ENCODE results near the gene BAIAP2L1. TPM values are rescaled to one million over a fixed set of nuclear protein-coding genes. Genes with fewer than 3 reads are reported as not detected.
"Not testable (repeated sequence)": the region's sequence is repeated elsewhere in the genome, so short reads cannot be mapped to it uniquely, and the experiment has no call there.

BAIAP2L1 gene, protein sequence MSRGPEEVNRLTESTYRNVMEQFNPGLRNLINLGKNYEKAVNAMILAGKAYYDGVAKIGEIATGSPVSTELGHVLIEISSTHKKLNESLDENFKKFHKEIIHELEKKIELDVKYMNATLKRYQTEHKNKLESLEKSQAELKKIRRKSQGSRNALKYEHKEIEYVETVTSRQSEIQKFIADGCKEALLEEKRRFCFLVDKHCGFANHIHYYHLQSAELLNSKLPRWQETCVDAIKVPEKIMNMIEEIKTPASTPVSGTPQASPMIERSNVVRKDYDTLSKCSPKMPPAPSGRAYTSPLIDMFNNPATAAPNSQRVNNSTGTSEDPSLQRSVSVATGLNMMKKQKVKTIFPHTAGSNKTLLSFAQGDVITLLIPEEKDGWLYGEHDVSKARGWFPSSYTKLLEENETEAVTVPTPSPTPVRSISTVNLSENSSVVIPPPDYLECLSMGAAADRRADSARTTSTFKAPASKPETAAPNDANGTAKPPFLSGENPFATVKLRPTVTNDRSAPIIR
- total RNA-seq (2022) (55.8 and 63.8 TPM in 2 replicates), Bru-seq, nascent RNA (percentile 87 among the genes with signal in this experiment), BruChase-seq, experiment 1, labeled RNA remaining after a 6-hour chase (percentile 81 among the genes with signal in this experiment), BruChase-seq, experiment 2, labeled RNA remaining after a 2-hour chase (percentile 80 among the genes with signal in this experiment)
- long read RNA-seq, transcript BAIAP2L1-201 (14 exons, 3,622 nt), result major isoform, 35 of 66 reads
- long read RNA-seq, partial matches to known transcripts, result 15 of 66 reads
- long read RNA-seq, other reads (novel, unspliced or antisense), result 16 of 66 reads

DNA sequence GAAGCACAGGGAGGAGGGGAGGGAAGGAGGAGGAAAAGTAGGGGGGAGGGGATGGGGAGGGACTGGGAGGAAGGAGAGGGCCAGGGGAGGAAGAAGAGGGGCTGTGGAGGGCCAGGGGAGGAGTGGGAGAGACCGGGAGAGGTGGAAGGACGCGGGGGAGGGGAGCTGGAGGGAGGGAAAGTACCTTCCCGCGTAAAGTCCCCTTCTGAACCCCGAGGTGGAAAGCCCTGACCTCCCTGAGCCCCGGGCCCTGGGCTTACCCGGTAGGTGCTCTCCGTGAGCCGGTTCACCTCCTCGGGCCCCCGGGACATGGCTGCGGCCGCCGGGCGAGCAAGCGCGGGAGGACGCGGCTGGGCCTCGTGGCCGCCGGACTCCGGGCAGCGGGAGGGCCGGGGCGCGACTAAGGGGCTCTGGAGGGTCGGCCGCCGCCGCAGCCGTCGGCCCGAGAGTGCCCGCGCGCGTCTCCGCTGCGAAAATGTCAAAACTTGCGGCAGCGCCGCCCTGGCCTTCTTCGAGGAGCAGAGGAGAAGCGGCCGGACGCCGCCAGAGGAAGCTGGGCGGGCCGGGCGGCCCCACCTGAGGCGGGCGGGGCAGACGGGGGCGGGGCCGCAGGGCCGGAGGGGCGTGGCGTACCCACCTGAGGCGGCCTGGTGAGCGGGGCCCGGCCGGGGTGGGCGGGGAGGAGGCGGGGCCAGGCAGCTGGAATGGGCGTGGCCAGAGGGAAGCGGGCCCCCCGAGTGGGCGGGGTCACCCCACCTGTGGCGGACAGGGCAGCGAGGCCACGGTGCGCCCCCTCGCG lies at the start of gene BAIAP2L1:
Gene BAIAP2L1, minus strand, starts transcription at position 549 of the 799 bp plus-strand sequence. Its CDS starts 238 bp downstream, at position 311.
- DNase-seq, result peak; percentile 97
- no peaks in the 10 kb centered on the region for H3K9me3 Mint-ChIP-seq (ENCODE audit: low read depth, unreplicated experiment)
- intact Hi-C loops (cut with micrococcal nuclease; ENCODE audit: unreplicated experiment), result no loop called here
- H3K4me1 Mint-ChIP-seq (ENCODE audit: low read depth, unreplicated experiment), result peaks cover 25% of the 10 kb centered on the region
- H3K27ac Mint-ChIP-seq (ENCODE audit: unreplicated experiment), result peak within 1 kb of the TSS; percentile 79
- peak within 1 kb of the TSS; percentile 82 for H3K4me3 Mint-ChIP-seq (ENCODE audit: low read depth, unreplicated experiment)
- CTCF ChIA-PET, result interaction anchor here (0.6 to 1.7 kb wide), 12 partner anchors 9 to 46 kb away, joined by 3 to 8 read pairs (median 3); no protein-coding TSS in a partner anchor
- TF ChIP-seq, protein P1, sequence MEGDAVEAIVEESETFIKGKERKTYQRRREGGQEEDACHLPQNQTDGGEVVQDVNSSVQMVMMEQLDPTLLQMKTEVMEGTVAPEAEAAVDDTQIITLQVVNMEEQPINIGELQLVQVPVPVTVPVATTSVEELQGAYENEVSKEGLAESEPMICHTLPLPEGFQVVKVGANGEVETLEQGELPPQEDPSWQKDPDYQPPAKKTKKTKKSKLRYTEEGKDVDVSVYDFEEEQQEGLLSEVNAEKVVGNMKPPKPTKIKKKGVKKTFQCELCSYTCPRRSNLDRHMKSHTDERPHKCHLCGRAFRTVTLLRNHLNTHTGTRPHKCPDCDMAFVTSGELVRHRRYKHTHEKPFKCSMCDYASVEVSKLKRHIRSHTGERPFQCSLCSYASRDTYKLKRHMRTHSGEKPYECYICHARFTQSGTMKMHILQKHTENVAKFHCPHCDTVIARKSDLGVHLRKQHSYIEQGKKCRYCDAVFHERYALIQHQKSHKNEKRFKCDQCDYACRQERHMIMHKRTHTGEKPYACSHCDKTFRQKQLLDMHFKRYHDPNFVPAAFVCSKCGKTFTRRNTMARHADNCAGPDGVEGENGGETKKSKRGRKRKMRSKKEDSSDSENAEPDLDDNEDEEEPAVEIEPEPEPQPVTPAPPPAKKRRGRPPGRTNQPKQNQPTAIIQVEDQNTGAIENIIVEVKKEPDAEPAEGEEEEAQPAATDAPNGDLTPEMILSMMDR (IDR thresholded peaks at IDR 0.05; ENCODE audit: unreplicated experiment), result no peak
- BruUV-seq (replicated peaks), result no TSS peak
- H3K27me3 Mint-ChIP-seq (ENCODE audit: unreplicated experiment), result no peaks in the 10 kb centered on the region
- peaks cover 40% of the 10 kb centered on the region for H3K36me3 Mint-ChIP-seq (ENCODE audit: insufficient read depth, unreplicated experiment)

DNA sequence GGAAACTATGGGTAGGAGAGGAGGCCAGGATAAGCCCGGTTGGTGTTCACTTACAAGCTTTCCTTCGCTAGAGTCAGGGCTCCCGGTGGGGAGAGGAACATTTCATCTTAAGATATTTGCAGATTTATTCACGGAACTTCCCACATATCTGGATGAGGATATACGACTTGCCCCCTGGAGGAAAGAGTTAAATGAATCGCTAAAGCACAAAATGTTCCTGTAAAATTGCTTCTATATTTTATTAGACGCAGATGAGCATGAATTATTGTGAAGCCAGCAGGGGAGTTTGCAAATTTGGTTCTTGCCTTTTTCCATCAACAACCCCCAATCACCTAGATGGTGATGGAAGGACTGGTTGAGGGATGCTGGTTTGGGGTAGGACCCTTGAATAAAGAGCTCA lies 47.9 kb upstream of the BAIAP2L1 start:
- CTCF ChIA-PET, result interaction anchor here (0.6 kb wide), 1 partner anchor 363 kb away, joined by 5 read pairs; no protein-coding TSS in a partner anchor
- H3K27me3 Mint-ChIP-seq (ENCODE audit: unreplicated experiment), result peaks cover 13% of the 10 kb centered on the region
- H3K36me3 Mint-ChIP-seq (ENCODE audit: insufficient read depth, unreplicated experiment), result no peaks in the 10 kb centered on the region

DNA sequence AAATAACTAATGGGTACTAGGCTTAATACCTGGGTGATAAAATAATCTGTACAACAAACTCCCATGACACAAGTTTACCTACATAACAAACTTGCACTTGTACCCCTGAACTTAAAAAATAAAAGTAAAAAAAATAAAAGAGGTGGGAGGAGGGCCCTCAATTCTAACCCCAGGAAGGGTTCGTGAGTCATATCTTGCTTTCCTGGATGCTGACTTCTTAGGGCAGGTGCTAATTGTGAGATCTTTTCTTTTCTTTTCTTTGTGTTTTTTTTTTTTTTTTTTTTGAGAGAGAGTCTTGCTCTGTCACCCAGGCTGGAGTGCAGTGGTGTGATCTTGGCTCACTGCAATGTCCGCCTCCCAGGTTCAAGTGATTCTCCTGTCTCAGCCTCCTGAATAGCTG lies 40.1 kb upstream of the BAIAP2L1 start:
- intact Hi-C loops (cut with micrococcal nuclease; ENCODE audit: unreplicated experiment); H3K9me3 Mint-ChIP-seq (ENCODE audit: low read depth, unreplicated experiment); H3K4me1 Mint-ChIP-seq (ENCODE audit: low read depth, unreplicated experiment); H3K4me3 Mint-ChIP-seq (ENCODE audit: low read depth, unreplicated experiment); CTCF ChIA-PET; H3K27ac Mint-ChIP-seq (ENCODE audit: unreplicated experiment); H3K36me3 Mint-ChIP-seq (ENCODE audit: insufficient read depth, unreplicated experiment); DNase-seq; BruUV-seq (replicated peaks): not testable (repeated sequence)
- peaks cover 24% of the 10 kb centered on the region for H3K27me3 Mint-ChIP-seq (ENCODE audit: unreplicated experiment)

More for the DNA sequence above, 47.9 kb upstream of the BAIAP2L1 start:
- BruUV-seq (replicated peaks), result no TSS peak
- Mint-ChIP-seq H3K4me1 (ENCODE audit: low read depth, unreplicated experiment) (no peaks in the 10 kb centered on the region), H3K9me3 (ENCODE audit: low read depth, unreplicated experiment) (peaks cover 2% of the 10 kb centered on the region), H3K4me3 (ENCODE audit: low read depth, unreplicated experiment) (no peak overlapping the region), H3K27ac (ENCODE audit: unreplicated experiment) (no peak overlapping the region)
- TF ChIP-seq, protein P1 (IDR thresholded peaks at IDR 0.05; ENCODE audit: unreplicated experiment), result no peak
- DNase-seq, result no peak
- intact Hi-C loops (cut with micrococcal nuclease; ENCODE audit: unreplicated experiment), result no loop called here

DNA sequence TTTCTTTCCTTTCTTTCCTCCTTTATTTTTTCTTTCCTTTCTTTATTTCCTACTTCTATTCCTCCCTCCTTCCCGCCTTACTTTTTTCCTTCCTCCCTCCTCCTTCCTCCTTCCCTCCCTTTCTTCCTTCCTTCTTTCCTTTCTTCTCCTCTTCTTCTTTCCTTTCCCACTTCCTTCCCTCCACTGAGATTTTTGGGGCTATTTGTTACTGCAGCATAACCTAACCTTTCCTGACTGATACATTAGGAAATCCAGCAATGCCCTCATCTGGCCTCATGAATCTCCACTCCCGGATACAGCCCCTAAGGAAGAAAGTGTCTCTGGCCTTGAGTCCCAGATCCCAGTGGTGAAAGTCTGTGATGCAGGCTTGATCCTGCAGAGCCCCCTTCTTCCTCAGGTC lies 38.6 kb upstream of the BAIAP2L1 start:
- intact Hi-C loops (cut with micrococcal nuclease; ENCODE audit: unreplicated experiment), result no loop called here
- TF ChIP-seq, protein P1 (IDR thresholded peaks at IDR 0.05; ENCODE audit: unreplicated experiment), result no peak
- CTCF ChIA-PET, result no interaction called here
- no peak overlapping the region for H3K27ac Mint-ChIP-seq (ENCODE audit: unreplicated experiment)
- H3K27me3 Mint-ChIP-seq (ENCODE audit: unreplicated experiment), result peaks cover 28% of the 10 kb centered on the region
- no peak overlapping the region for H3K4me3 Mint-ChIP-seq (ENCODE audit: low read depth, unreplicated experiment)
- BruUV-seq (replicated peaks), result no TSS peak
- DNase-seq, result no peak
- H3K4me1 Mint-ChIP-seq (ENCODE audit: low read depth, unreplicated experiment), result no peaks in the 10 kb centered on the region
- H3K9me3 Mint-ChIP-seq (ENCODE audit: low read depth, unreplicated experiment), result peaks cover 4% of the 10 kb centered on the region
- no peaks in the 10 kb centered on the region for H3K36me3 Mint-ChIP-seq (ENCODE audit: insufficient read depth, unreplicated experiment)

Data from Calu3 (cell line).